GM12878 (cell line): Measurements from ENCODE around the gene ARHGAP22. TPM values are rescaled to one million over a fixed set of nuclear protein-coding genes. Genes with fewer than 3 reads are reported as not detected.

Experiments
- ATAC-seq: fragments of 200-7000 bp; cut with Tn5 transposase; 3 replicates; pipeline ENCODE4 v1.9.1; 2020; ENCODE audit warnings: mild to moderate bottlenecking, moderate library complexity
- BruUV-seq: library from RNA; stranded (reverse); fragments of 400-500 nt; replicated peaks from 2 replicates; lab custom pipeline; 2021; lab: Mats Ljungman, UMichigan
- CTCF ChIA-PET: fragments of 300-600 bp; sonication (Branson Sonifier 250); formaldehyde crosslinking; extraction: SDS; loops from one replicate; lab custom pipeline; 2021; ENCODE audit warnings: inconsistent platforms; lab: Yijun Ruan, JAX
- POLR2A ChIA-PET: fragments of 350-600 bp; formaldehyde crosslinking; extraction: SDS; loops from one replicate; lab custom pipeline; 2021; ENCODE audit warnings: inconsistent platforms; lab: Charles Lee
- RAD21 ChIA-PET: fragments of 300-600 bp; sonication (Branson Sonifier 250); formaldehyde crosslinking; loops from one replicate; lab custom pipeline; 2023; ENCODE audit warnings: antibody characterized with exemption; ENCODE audit not compliant: unreplicated experiment; lab: Charles Lee
- SMC1A ChIA-PET: fragments of 300-600 bp; sonication (Branson Sonifier 250); formaldehyde crosslinking; loops from one replicate; lab custom pipeline; 2023; ENCODE audit not compliant: unreplicated experiment, uncharacterized antibody; lab: Charles Lee
- DNase-seq: peaks from one replicate; pipeline ENCODE4 v3.0.0-alpha.2; 2011; ENCODE audit warnings: low read depth, low spot score
- FAIRE-seq: peaks from 3 replicates; lab custom pipeline; 2011; peaks lifted over from hg19 to GRCh38; lab: Jason Lieb, UNC
- H2AFZ ChIP-seq: 2 replicates; pipeline ENCODE4 v1.6.0; 2011; ENCODE audit warnings: low read depth, low read length, control low read depth; ENCODE audit not compliant: control insufficient read depth
- H3K27ac ChIP-seq: 2 replicates; pipeline ENCODE4 v1.5.1; 2011; ENCODE audit warnings: control low read depth; ENCODE audit not compliant: control insufficient read depth, insufficient read depth
- H3K27me3 ChIP-seq, 2 experiments: replicated peaks in 1 of 2; 2 replicates each; pipeline versions ENCODE4 v1.6.0 to v1.6.1; 2011; ENCODE audit warnings: low read length in 1 of 2; ENCODE audit not compliant: control insufficient read depth in 2 of 2, insufficient read depth in 2 of 2
- H3K36me3 ChIP-seq, 2 experiments: 2 replicates each; pipeline ENCODE4 v1.5.1; 2011; ENCODE audit warnings: low read length in 1 of 2; ENCODE audit not compliant: control insufficient read depth in 2 of 2, insufficient read depth in 2 of 2
- H3K4me1 ChIP-seq: 2 replicates; pipeline ENCODE4 v1.6.1; 2011; ENCODE audit warnings: mild to moderate bottlenecking, low read length, moderate library complexity, mixed read lengths; ENCODE audit not compliant: control insufficient read depth, insufficient read depth
- H3K4me2 ChIP-seq: 2 replicates; pipeline ENCODE4 v1.6.0; 2011; ENCODE audit warnings: control low read depth; ENCODE audit not compliant: control insufficient read depth, insufficient read depth
- H3K4me3 ChIP-seq: fragments of 200-600 bp; sonication (generic); 2 replicates; pipeline ENCODE4 v1.5.1; 2016
- H3K79me2 ChIP-seq: 2 replicates; pipeline ENCODE4 v1.6.0; 2011; ENCODE audit warnings: low read length; ENCODE audit not compliant: control insufficient read depth, insufficient read depth
- H3K9ac ChIP-seq: 2 replicates; pipeline ENCODE4 v1.8.0; 2011; ENCODE audit warnings: low read length, control low read depth, mixed read lengths; ENCODE audit not compliant: control insufficient read depth, insufficient read depth
- H3K9me3 ChIP-seq: replicated peaks from 3 replicates; pipeline ENCODE4 v1.5.1; 2011; ENCODE audit warnings: mild to moderate bottlenecking, low read length; ENCODE audit not compliant: control insufficient read depth, insufficient read depth
- H4K20me1 ChIP-seq: 2 replicates; pipeline ENCODE4 v1.6.0; 2011; ENCODE audit not compliant: control insufficient read depth, insufficient read depth
- BCL11A ChIP-seq: IDR thresholded peaks from 2 replicates; pipeline ENCODE4 v1.6.1; 2011; ENCODE audit warnings: low read depth, low read length
- CBX3 ChIP-seq: fragments of 200-600 bp; sonication (generic); IDR thresholded peaks from 2 replicates; pipeline ENCODE4 v1.6.1; 2016; ENCODE audit warnings: low read depth, borderline replicate concordance
- CHD1 ChIP-seq: IDR thresholded peaks from 2 replicates; pipeline ENCODE4 v1.6.1; 2012; ENCODE audit warnings: low read depth, low read length, improper control_type of control experiment
- CREB1 ChIP-seq: IDR thresholded peaks from 2 replicates; pipeline ENCODE4 v1.6.1; 2012; ENCODE audit warnings: low read depth, mild to moderate bottlenecking, inconsistent platforms
- DPF2 ChIP-seq: fragments of 450-650 bp; IDR thresholded peaks from 2 replicates; pipeline ENCODE4 v1.6.1; 2017; ENCODE audit warnings: mild to moderate bottlenecking
- EP300 ChIP-seq, 2 experiments: fragments of 150-350 bp in 1 of 2; IDR thresholded peaks; 2 replicates each; pipeline ENCODE4 v1.6.1; 2011 to 2012; ENCODE audit warnings: low read depth in 2 of 2, low read length in 2 of 2, borderline replicate concordance in 1 of 2, improper control_type of control experiment in 1 of 2, inconsistent platforms in 1 of 2; ENCODE audit not compliant: control insufficient read depth in 1 of 2
- GABPA ChIP-seq: IDR thresholded peaks from 2 replicates; pipeline ENCODE4 v1.6.1; 2014; ENCODE audit warnings: antibody characterized with exemption, low read depth, mild to moderate bottlenecking, inconsistent platforms
- HDGF ChIP-seq: fragments of 450-650 bp; IDR thresholded peaks from 2 replicates; pipeline ENCODE4 v1.6.1; 2016; ENCODE audit warnings: antibody characterized with exemption
- IRF4 ChIP-seq: IDR thresholded peaks from 2 replicates; pipeline ENCODE4 v1.6.1; 2011; ENCODE audit warnings: low read depth, low read length
- MEF2B ChIP-seq: fragments of 450-650 bp; IDR thresholded peaks from 2 replicates; pipeline ENCODE4 v1.6.1; 2018; ENCODE audit warnings: mild to moderate bottlenecking, moderate library complexity; ENCODE audit not compliant: partially characterized antibody, poor library complexity, severe bottlenecking
- MXI1 ChIP-seq: fragments of 150-350 bp; IDR thresholded peaks from 2 replicates; pipeline ENCODE4 v1.6.1; 2011; ENCODE audit warnings: low read depth, mild to moderate bottlenecking, inconsistent platforms, low read length, improper control_type of control experiment
- TAF1 ChIP-seq: IDR thresholded peaks from 2 replicates; pipeline ENCODE4 v1.6.1; 2011; ENCODE audit warnings: mild to moderate bottlenecking, low read depth, low read length, borderline replicate concordance
- TCF12 ChIP-seq: IDR thresholded peaks from 2 replicates; pipeline ENCODE4 v1.6.1; 2011; ENCODE audit warnings: low read depth, mild to moderate bottlenecking, low read length
- WGBS: methylation state at CpG from one replicate; pipeline ENCODE4 v1.1.6; 2016; ENCODE audit warnings: low lambda C conversion rate; ENCODE audit not compliant: insufficient replicate concordance, insufficient coverage; ENCODE audit errors: missing lambda C conversion rate; 5-methylcytosine and 5-hydroxymethylcytosine counted together
- in situ Hi-C: fragments of 300-500 bp; cut with MboI; formaldehyde crosslinking; loops from 9 replicates; pipeline ENCODE4 v1.14.3; 2018; ENCODE audit warnings: mixed read lengths
- intact Hi-C: fragments of 100-400 bp; cut with micrococcal nuclease; formaldehyde crosslinking; loops from one replicate; pipeline ENCODE4 v1.14.2; 2022; ENCODE audit not compliant: unreplicated experiment
- polyA plus RNA-seq, 11 experiments: library from polyadenylated mRNA; depleted of rRNA in 4 of 11; unstranded in 6 of 11; stranded (reverse) in 5 of 11; fragments of >200 nt; fragmentation: Nextera tagmentation in 4 of 11; fragmentation: Illumina TruSeq in 1 of 11; extraction: Ambion mirVana in 4 of 11; extraction: Trizol in 1 of 11; gene quantifications; 1 replicate in 1 of 11; 2 replicates in 10 of 11; pipeline versions ENCODE4 v1.2.1 to v1.2.3, GENCODE V29; 2011 to 2016; ENCODE audit warnings: inconsistent platforms in 2 of 11, missing spikeins in 2 of 11, low read depth in 1 of 11
- total RNA-seq, 4 experiments: library from RNA; depleted of rRNA in 3 of 4; stranded (reverse); fragments of >200 nt in 3 of 4; fragmentation: Illumina TruSeq in 1 of 4; extraction: Trizol in 1 of 4; gene quantifications; 2 replicates each; pipeline versions ENCODE4 v1.2.1 to v1.2.3, GENCODE V29; 2013 to 2021
- TF ChIP-seq, protein P1 (sequence below): fragments of 450-650 bp; IDR thresholded peaks from 2 replicates; pipeline ENCODE4 v1.6.1; 2017; ENCODE audit warnings: mild to moderate bottlenecking
- TF ChIP-seq, protein P2 (sequence below): fragments of 150-350 bp; IDR thresholded peaks from 2 replicates; pipeline ENCODE4 v1.6.1; 2014; ENCODE audit warnings: mild to moderate bottlenecking, low read depth, low read length
- TF ChIP-seq, protein P3 (sequence below): fragments of 450-650 bp; formaldehyde crosslinking; IDR thresholded peaks from 2 replicates; pipeline ENCODE4 v1.4.0; 2022; ENCODE audit warnings: mild to moderate bottlenecking, moderate library complexity

The ARHGAP22 gene
- total and polyA plus RNA-seq, 10 of the 15 experiments (the other 5 are each of a cell fraction or from before 2014, with no cell fraction given) = 0.07 to 0.61 (median 0.18) TPM; not detected in 5

DNA sequence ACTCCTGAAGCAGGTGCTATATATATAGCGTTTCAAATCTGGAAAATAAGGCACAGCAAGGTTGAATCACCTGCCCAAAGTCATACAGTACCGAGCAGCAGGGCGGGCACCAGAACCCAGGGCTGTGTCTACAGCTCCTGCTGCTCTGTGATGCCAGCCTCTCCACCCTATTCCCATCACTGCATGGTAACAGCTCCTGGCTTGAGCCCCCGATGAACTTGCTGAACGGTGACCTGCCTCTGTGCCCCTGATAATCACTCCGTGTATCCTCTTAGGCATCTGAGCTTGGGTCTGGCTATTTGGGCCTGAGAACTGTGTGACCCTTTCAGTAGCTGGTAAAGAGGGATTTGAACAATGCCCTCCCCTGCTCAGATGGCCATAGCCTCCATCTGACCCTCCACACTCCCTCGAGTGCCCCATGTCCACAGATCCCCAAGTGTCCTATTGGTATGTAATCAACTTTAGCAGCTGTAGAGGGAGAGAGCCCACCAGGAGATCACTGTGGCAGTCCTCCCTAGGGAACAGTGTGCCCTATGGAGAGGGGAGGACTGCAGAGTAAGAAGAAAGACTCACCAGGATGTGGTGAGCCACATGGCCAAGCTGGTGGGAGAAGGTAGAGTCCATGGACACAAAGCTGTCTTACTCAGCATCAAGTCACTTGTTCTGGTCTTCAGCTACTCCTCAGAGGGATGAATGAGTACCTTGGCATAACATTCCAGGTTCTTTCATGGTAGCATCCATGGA is 1.1 kb upstream of the ARHGAP22 start:
- DNase-seq = no peak
- no TSS peak for BruUV-seq
- Histone ChIP-seq H3K4me1 (peaks cover 7% of the 10 kb centered on the region), H3K9me3 (no peaks in the 10 kb centered on the region), H2AFZ (no peak overlapping the region), H3K4me2 (no peak overlapping the region), H3K27ac (no peak overlapping the region), H3K79me2 (no peaks in the 10 kb centered on the region), H3K4me3 (no peak overlapping the region), H3K9ac (no peak overlapping the region), H3K36me3 (no peaks in the 10 kb centered on the region), H4K20me1 (no peaks in the 10 kb centered on the region), H3K27me3 (no peaks in the 10 kb centered on the region; a peak in 1 of 4 replicates)
- POLR2A ChIA-PET = interaction anchor here (0.6 to 0.9 kb wide), 2 partner anchors 14 to 31 kb away, joined by 3 read pairs; no protein-coding TSS in a partner anchor
- FAIRE-seq = no peak
- SMC1A ChIA-PET = interaction anchor here (1.2 to 8.6 kb wide), 8 partner anchors 9 to 53 kb away, joined by 3 to 298 read pairs (median 8); no protein-coding TSS in a partner anchor
- WGBS = 70% methylated on average over 7 of the region's 7 CpGs
- CTCF ChIA-PET = interaction anchor here (0.6 to 17.1 kb wide), 15 partner anchors 10 to 243 kb away, joined by 3 to 664 read pairs (median 29); no protein-coding TSS in a partner anchor
- RAD21 ChIA-PET = interaction anchor here (0.6 to 12.6 kb wide), 9 partner anchors 9 to 162 kb away, joined by 3 to 383 read pairs (median 4); no protein-coding TSS in a partner anchor
- intact Hi-C loops (loop anchor here (5.0 kb wide), 1 partner anchor 244 kb away; no protein-coding TSS in a partner anchor), in situ Hi-C loops (no loop called here)
- ATAC-seq = no peak
- TF ChIP-seq CBX3 = no peak
- no peak for TF ChIP-seq CHD1
- no peak for TF ChIP-seq BCL11A
- no peak for TF ChIP-seq EP300 (IDR thresholded peaks at IDR 0.05; ENCODE audit: borderline replicate concordance in 1 of 2, control insufficient read depth in 1 of 2, low read depth in 2 of 2, low read length in 2 of 2)
- no peak for TF ChIP-seq DPF2
- TF ChIP-seq HDGF = no peak
- TF ChIP-seq TAF1 = no peak
- TF ChIP-seq, protein P1, sequence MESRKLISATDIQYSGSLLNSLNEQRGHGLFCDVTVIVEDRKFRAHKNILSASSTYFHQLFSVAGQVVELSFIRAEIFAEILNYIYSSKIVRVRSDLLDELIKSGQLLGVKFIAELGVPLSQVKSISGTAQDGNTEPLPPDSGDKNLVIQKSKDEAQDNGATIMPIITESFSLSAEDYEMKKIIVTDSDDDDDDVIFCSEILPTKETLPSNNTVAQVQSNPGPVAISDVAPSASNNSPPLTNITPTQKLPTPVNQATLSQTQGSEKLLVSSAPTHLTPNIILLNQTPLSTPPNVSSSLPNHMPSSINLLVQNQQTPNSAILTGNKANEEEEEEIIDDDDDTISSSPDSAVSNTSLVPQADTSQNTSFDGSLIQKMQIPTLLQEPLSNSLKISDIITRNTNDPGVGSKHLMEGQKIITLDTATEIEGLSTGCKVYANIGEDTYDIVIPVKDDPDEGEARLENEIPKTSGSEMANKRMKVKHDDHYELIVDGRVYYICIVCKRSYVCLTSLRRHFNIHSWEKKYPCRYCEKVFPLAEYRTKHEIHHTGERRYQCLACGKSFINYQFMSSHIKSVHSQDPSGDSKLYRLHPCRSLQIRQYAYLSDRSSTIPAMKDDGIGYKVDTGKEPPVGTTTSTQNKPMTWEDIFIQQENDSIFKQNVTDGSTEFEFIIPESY = no peak
- TF ChIP-seq CREB1 = no peak
- TF ChIP-seq, protein P2, sequence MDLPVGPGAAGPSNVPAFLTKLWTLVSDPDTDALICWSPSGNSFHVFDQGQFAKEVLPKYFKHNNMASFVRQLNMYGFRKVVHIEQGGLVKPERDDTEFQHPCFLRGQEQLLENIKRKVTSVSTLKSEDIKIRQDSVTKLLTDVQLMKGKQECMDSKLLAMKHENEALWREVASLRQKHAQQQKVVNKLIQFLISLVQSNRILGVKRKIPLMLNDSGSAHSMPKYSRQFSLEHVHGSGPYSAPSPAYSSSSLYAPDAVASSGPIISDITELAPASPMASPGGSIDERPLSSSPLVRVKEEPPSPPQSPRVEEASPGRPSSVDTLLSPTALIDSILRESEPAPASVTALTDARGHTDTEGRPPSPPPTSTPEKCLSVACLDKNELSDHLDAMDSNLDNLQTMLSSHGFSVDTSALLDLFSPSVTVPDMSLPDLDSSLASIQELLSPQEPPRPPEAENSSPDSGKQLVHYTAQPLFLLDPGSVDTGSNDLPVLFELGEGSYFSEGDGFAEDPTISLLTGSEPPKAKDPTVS = no peak
- no peak for TF ChIP-seq IRF4
- TF ChIP-seq TCF12 = no peak
- no peak for TF ChIP-seq GABPA
- TF ChIP-seq, protein P3, sequence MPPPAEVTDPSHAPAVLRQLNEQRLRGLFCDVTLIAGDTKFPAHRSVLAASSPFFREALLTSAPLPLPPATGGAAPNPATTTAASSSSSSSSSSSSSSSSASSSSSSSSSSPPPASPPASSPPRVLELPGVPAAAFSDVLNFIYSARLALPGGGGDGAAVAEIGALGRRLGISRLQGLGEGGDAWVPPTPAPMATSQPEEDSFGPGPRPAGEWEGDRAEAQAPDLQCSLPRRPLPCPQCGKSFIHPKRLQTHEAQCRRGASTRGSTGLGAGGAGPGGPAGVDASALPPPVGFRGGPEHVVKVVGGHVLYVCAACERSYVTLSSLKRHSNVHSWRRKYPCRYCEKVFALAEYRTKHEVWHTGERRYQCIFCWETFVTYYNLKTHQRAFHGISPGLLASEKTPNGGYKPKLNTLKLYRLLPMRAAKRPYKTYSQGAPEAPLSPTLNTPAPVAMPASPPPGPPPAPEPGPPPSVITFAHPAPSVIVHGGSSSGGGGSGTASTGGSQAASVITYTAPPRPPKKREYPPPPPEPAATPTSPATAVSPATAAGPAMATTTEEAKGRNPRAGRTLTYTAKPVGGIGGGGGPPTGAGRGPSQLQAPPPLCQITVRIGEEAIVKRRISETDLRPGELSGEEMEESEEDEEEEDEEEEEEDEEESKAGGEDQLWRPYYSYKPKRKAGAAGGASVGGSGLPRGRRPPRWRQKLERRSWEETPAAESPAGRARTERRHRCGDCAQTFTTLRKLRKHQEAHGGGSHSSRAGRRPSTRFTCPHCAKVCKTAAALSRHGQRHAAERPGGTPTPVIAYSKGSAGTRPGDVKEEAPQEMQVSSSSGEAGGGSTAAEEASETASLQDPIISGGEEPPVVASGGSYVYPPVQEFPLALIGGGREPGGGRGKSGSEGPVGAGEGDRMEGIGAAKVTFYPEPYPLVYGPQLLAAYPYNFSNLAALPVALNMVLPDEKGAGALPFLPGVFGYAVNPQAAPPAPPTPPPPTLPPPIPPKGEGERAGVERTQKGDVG (CRISPR knock-in tag) = no peak
- no peak for TF ChIP-seq MEF2B
- TF ChIP-seq MXI1 = no peak
